ENCODE data around the gene CMSS1. TPM values are rescaled to one million over a fixed set of nuclear protein-coding genes. Genes with fewer than 3 reads are reported as not detected.

Gene CMSS1
- polyA plus RNA-seq, 2 of the 4 experiments (the other 2 are of a cell fraction) = 61.1 to 62.9 TPM

DNA sequence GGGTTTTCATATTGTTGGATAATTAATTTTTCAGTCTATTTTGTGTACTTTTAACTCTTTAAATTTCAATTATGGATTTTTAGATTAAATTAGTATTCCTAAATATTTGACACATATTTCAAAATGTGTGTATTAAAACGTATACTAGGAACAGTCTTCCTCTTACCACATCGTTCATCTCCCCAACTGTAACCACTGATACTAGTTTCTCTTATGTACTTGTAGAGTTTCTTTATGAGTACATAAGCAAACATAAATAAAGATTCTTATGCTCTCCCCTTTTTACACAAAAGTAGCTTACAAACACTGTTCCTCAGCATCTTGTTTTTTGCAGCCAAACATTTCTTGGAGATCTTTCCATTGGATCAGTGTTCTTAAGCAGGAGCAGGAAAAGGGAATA is 45.9 kb downstream of the CMSS1 start:
- CTCF ChIA-PET = interaction anchor here (0.9 to 1.8 kb wide), 3 partner anchors 20 to 104 kb away, joined by 3 to 7 read pairs (median 3); no protein-coding TSS in a partner anchor

DNA sequence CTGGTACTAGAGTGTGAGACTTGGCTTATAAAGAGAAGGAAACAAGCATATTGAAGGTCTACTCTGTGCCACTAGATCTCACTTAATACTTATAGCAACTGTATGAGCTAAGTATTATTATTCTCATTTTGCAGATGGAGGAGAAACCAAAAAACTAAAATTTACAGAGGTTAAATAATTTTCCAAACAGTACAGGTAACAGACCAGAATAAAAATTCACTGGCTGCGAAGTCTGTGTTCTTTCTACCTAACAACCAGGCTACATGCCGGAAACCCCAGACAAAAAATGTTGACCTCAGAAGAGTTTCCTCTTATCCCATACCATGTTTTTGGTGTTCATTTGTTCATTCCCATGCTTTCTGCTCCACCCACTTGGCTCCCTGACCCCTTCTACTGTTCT is 46.6 kb downstream of the CMSS1 start:
- ChIA-PET CTCF (interaction anchor here (0.9 to 1.8 kb wide), 4 partner anchors 21 to 103 kb away, joined by 3 to 7 read pairs (median 3); no protein-coding TSS in a partner anchor), POLR2A (no interaction called here)
- H3K4me3 ChIP-seq = no peak overlapping the region
- ATAC-seq (no peak), FAIRE-seq (no peak), DNase-seq (ENCODE audit: low read depth in 1 of 2, low spot score in 1 of 2) (no peak)
- no peak overlapping the region for H3K4me2 ChIP-seq
- WGBS (ENCODE audit: missing lambda C conversion rate) = 91% methylated on average over 2 of the region's 2 CpGs
- no peak for TF ChIP-seq CBX8 (IDR thresholded peaks at IDR 0.05)
- no peak for TF ChIP-seq MAZ (IDR thresholded peaks at IDR 0.05; ENCODE audit: borderline replicate concordance, low read depth, low read length)
- TF ChIP-seq KDM1A (IDR thresholded peaks at IDR 0.05; ENCODE audit: low read depth) = no peak
- TF ChIP-seq NFE2L2 (conservative IDR thresholded peaks at IDR 0.05; ENCODE audit: low read length) = no peak
- TF ChIP-seq ZSCAN20 (CRISPR knock-in tag; IDR thresholded peaks at IDR 0.05) = no peak
- TF ChIP-seq HEYL (CRISPR knock-in tag; IDR thresholded peaks at IDR 0.05) = no peak
- peaks cover 24% of the 10 kb centered on the region for H3K4me1 ChIP-seq
- H3K27ac ChIP-seq = no peak overlapping the region
- H3K9me3 ChIP-seq = no peaks in the 10 kb centered on the region

More for the DNA sequence above, 45.9 kb downstream of the CMSS1 start:
- no peak overlapping the region for H3K27ac ChIP-seq
- DNase-seq (ENCODE audit: low read depth in 1 of 2, low spot score in 1 of 2) (no peak), ATAC-seq (no peak), FAIRE-seq (no peak)
- H3K9me3 ChIP-seq = no peaks in the 10 kb centered on the region
- H3K4me2 ChIP-seq = no peak overlapping the region
- POLR2A ChIA-PET = no interaction called here
- TF ChIP-seq JUN (IDR thresholded peaks at IDR 0.05) (no peak), JUNB (IDR thresholded peaks at IDR 0.05) (no peak), KDM5A (IDR thresholded peaks at IDR 0.05) (no peak), EHF (CRISPR knock-in tag; IDR thresholded peaks at IDR 0.05) (no peak), HOXB13 (CRISPR knock-in tag; IDR thresholded peaks at IDR 0.05; ENCODE audit: low read depth) (no peak), NFE2L2 (conservative IDR thresholded peaks at IDR 0.05; ENCODE audit: low read length) (no peak), ZFP36 (IDR thresholded peaks at IDR 0.05; ENCODE audit: borderline replicate concordance, partially characterized antibody) (no peak), NPAS2 (CRISPR knock-in tag; IDR thresholded peaks at IDR 0.05; ENCODE audit: borderline replicate concordance) (no peak), CEBPB (IDR thresholded peaks at IDR 0.05) (no peak), RFX5 (IDR thresholded peaks at IDR 0.05) (no peak), RAD21 (conservative IDR thresholded peaks at IDR 0.05 in 1 of 2, IDR thresholded peaks at IDR 0.05 in 1 of 2) (no peak), ZSCAN20 (CRISPR knock-in tag; IDR thresholded peaks at IDR 0.05) (no peak), RARB (CRISPR knock-in tag; IDR thresholded peaks at IDR 0.05) (no peak), RNF2 (IDR thresholded peaks at IDR 0.05; ENCODE audit: borderline replicate concordance, low read depth) (no peak)
- H3K4me1 ChIP-seq = peaks cover 28% of the 10 kb centered on the region
- no peak overlapping the region for H3K4me3 ChIP-seq
- WGBS (ENCODE audit: missing lambda C conversion rate) = 92% methylated on average over 2 of the region's 2 CpGs

DNA sequence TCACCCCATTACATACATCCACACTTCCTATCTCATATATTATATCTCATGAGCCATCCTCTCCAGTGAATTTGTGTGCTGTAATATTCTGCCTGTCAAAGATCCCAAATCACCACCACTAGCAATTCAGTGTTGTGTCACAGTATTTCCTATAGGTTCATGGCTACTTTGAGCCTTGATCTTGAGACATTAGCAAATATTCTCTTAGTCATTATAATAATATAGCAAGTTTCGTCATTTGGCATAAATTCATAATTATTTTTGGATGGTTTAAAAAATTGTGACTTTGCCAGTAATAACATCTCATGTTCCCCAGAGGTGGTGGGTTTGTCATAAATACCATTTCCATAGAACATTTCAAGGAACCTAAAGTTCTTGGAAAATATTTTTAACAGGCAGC is 47.7 kb downstream of the CMSS1 start:
- no peak for TF ChIP-seq RAD21 (conservative IDR thresholded peaks at IDR 0.05 in 1 of 2, IDR thresholded peaks at IDR 0.05 in 1 of 2)
- no peak for TF ChIP-seq TFCP2L1 (CRISPR knock-in tag; IDR thresholded peaks at IDR 0.05)
- TF ChIP-seq, protein P1, sequence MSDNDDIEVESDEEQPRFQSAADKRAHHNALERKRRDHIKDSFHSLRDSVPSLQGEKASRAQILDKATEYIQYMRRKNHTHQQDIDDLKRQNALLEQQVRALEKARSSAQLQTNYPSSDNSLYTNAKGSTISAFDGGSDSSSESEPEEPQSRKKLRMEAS (IDR thresholded peaks at IDR 0.05) = no peak
- no peak for TF ChIP-seq CEBPB (IDR thresholded peaks at IDR 0.05)
- TF ChIP-seq SMC3 (IDR thresholded peaks at IDR 0.05) = no peak
- TF ChIP-seq, protein P2, sequence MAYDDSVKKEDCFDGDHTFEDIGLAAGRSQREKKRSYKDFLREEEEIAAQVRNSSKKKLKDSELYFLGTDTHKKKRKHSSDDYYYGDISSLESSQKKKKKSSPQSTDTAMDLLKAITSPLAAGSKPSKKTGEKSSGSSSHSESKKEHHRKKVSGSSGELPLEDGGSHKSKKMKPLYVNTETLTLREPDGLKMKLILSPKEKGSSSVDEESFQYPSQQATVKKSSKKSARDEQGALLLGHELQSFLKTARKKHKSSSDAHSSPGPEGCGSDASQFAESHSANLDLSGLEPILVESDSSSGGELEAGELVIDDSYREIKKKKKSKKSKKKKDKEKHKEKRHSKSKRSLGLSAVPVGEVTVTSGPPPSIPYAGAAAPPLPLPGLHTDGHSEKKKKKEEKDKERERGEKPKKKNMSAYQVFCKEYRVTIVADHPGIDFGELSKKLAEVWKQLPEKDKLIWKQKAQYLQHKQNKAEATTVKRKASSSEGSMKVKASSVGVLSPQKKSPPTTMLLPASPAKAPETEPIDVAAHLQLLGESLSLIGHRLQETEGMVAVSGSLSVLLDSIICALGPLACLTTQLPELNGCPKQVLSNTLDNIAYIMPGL (CRISPR knock-in tag; IDR thresholded peaks at IDR 0.05; ENCODE audit: borderline replicate concordance) = no peak
- TF ChIP-seq NPAS2 (CRISPR knock-in tag; IDR thresholded peaks at IDR 0.05; ENCODE audit: borderline replicate concordance) = no peak
- TF ChIP-seq BHLHE40 (IDR thresholded peaks at IDR 0.05; ENCODE audit: low read depth, low read length) = no peak
- TF ChIP-seq FOSL2 (IDR thresholded peaks at IDR 0.05) = no peak
- TF ChIP-seq FOSL2 (CRISPR knock-in tag; IDR thresholded peaks at IDR 0.05) = no peak
- no peak for TF ChIP-seq EHF (CRISPR knock-in tag; IDR thresholded peaks at IDR 0.05)
- TF ChIP-seq, protein P3, sequence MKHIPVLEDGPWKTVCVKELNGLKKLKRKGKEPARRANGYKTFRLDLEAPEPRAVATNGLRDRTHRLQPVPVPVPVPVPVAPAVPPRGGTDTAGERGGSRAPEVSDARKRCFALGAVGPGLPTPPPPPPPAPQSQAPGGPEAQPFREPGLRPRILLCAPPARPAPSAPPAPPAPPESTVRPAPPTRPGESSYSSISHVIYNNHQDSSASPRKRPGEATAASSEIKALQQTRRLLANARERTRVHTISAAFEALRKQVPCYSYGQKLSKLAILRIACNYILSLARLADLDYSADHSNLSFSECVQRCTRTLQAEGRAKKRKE (CRISPR knock-in tag; IDR thresholded peaks at IDR 0.05; ENCODE audit: low read depth) = no peak
- TF ChIP-seq CHD2 (IDR thresholded peaks at IDR 0.05; ENCODE audit: low read length, partially characterized antibody) = no peak
- no peak for TF ChIP-seq KDM5A (IDR thresholded peaks at IDR 0.05)
- TF ChIP-seq, protein P4, sequence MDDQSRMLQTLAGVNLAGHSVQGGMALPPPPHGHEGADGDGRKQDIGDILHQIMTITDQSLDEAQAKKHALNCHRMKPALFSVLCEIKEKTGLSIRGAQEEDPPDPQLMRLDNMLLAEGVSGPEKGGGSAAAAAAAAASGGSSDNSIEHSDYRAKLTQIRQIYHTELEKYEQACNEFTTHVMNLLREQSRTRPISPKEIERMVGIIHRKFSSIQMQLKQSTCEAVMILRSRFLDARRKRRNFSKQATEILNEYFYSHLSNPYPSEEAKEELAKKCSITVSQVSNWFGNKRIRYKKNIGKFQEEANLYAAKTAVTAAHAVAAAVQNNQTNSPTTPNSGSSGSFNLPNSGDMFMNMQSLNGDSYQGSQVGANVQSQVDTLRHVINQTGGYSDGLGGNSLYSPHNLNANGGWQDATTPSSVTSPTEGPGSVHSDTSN (IDR thresholded peaks at IDR 0.05) = no peak
- no peak for TF ChIP-seq RNF2 (IDR thresholded peaks at IDR 0.05; ENCODE audit: borderline replicate concordance, low read depth)
- no peak for TF ChIP-seq ZC3H11A (IDR thresholded peaks at IDR 0.05)
- WGBS (ENCODE audit: missing lambda C conversion rate) = 86% methylated on average over 1 of the region's 1 CpG
- Histone ChIP-seq H3K27ac (no peak overlapping the region), H3K4me2 (no peak overlapping the region), H3K4me1 (peaks cover 14% of the 10 kb centered on the region), H3K4me3 (no peak overlapping the region), H3K9me3 (no peaks in the 10 kb centered on the region)
- FAIRE-seq (no peak), ATAC-seq (no peak), DNase-seq (ENCODE audit: low read depth in 1 of 2, low spot score in 1 of 2) (no peak)
- CTCF ChIA-PET = no interaction called here
- POLR2A ChIA-PET = no interaction called here

All from A549 (cell line).